GM18909 (cell line): ENCODE data around the gene NUP88.

Experiments
- ATAC-seq: cut with Tn5 transposase; IDR thresholded peaks from one replicate; pipeline ENCODE4 v1.9.1; 2021; ENCODE audit warnings: mild to moderate bottlenecking; ENCODE audit not compliant: unreplicated experiment, poor library complexity

Gene NUP88

DNA sequence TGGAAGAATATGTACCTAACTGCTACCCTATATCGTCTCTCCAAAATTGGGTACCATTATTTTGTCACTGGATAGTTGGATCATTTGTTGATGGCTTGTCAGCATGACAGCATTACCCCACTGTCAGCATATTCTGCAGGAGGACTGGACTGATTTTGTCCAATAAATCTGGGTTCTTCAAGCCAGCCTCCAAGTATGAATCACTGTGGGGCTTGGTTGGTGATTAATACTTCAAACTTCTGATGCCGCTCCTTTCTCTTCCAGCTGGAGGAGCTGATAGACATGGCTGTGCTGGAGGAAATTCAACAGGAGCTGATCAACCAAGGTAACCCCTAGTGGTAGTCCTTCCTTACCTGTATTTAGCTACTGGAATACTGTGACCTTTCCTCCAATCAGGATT, 3.0 kb upstream of the NUP88 start:
- no peak for ATAC-seq

GRCh38 chr17:5419959-5420653, 644 bp upstream of the NUP88 start, which contains the start of gene RPAIN:
Gene RPAIN (plus strand): TSS chr17:5420182. CDS start chr17:5420211, 29 bp downstream.
- peak; percentile 62 for ATAC-seq

GRCh38 chr17:5418858-5419355, 555 bp downstream of the NUP88 start:
- peak; percentile 41 for ATAC-seq

GRCh38 chr17:5416901-5417300, 2.6 kb downstream of the NUP88 start:
- ATAC-seq: no peak

DNA sequence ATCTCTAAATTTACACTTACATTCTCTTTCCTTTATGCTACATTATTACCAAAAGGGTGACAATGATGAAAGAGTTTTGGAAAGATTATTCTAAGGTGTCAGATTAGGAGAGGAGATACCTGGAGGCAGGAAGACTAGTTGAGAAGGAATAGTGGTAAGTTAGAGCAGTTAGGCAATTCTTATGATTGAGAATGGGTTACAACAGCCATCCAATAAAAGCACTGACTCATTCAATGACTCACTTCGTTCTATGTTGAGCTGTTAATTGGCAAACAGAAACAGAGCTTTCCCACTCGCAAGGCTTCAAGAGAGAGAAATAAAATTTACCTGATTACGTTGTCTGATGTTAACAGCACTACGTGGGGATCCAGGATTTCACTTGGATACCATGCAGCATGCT, 5.8 kb downstream of the NUP88 start:
- no peak for ATAC-seq

- ATAC-seq: no peak
These were observed 8.7 kb downstream of the NUP88 start for GRCh38 chr17:5410594-5411272.

GRCh38 chr17:5408186-5408585, 11.3 kb downstream of the NUP88 start:
- no peak for ATAC-seq

DNA sequence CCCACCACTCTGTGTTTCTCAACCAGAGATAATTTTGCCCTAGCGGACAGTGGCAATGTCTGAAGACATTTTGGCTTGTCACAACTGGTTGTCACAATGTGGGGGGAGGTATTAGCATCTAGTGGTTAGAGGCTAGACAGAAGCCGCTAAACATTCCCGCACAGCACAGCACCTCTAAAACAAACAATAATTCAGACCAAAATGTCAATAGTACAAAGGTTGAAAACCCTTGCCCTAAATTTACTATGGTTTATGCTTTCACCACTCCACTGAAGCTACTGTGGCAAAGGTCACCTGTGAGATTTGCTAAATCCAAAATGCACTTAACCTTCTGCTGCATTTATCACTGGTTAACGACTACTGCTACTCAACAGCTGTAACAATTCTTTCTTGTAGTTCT, 14.1 kb downstream of the NUP88 start:
- no peak for ATAC-seq

DNA sequence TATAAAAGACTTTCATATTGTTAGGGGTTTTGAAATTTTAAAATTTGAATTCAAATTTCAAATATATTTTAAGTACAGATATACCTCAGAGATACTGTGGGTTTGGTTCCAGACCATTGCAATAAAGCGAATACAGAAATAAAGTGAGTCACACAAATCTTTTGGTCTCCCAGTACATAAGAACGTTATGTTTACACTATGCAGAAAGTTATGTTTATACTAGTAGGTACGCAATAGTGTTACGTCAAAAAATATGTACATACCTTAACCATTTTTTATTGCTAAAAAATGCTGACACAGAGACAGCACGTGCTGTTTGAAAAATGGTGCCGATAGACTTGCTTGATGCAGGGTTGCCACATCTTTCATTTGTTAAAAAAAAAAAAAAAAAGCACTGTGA, 19.7 kb downstream of the NUP88 start:
- no peak for ATAC-seq

GRCh38 chr17:5396612-5397011, 22.9 kb downstream of the NUP88 start:
- ATAC-seq: no peak

DNA sequence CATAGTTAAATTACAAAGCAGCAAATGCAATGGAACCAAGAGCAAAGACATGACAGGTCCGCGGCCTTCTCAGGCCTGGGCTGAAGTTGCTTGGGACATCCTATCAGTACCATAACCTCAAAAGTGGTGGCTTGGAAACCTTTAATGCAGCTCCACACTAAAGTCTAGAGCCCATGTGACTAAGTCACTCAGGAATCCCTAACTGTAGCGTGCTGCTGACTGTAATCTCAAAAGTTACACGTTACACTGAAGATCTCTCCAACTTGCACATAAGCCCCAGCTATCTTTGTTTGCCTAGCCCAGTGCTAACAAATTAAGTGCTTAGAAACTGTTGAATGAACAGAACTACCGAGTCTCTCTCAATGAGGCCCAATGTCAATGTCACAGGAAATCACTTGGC, 27.8 kb downstream of the NUP88 start:
- no peak for ATAC-seq

GRCh38 chr17:5381542-5381941, 37.9 kb downstream of the NUP88 start:
- no peak for ATAC-seq

- no peak for ATAC-seq
These were observed 38.8 kb downstream of the NUP88 start for GRCh38 chr17:5380491-5381135.

DNA sequence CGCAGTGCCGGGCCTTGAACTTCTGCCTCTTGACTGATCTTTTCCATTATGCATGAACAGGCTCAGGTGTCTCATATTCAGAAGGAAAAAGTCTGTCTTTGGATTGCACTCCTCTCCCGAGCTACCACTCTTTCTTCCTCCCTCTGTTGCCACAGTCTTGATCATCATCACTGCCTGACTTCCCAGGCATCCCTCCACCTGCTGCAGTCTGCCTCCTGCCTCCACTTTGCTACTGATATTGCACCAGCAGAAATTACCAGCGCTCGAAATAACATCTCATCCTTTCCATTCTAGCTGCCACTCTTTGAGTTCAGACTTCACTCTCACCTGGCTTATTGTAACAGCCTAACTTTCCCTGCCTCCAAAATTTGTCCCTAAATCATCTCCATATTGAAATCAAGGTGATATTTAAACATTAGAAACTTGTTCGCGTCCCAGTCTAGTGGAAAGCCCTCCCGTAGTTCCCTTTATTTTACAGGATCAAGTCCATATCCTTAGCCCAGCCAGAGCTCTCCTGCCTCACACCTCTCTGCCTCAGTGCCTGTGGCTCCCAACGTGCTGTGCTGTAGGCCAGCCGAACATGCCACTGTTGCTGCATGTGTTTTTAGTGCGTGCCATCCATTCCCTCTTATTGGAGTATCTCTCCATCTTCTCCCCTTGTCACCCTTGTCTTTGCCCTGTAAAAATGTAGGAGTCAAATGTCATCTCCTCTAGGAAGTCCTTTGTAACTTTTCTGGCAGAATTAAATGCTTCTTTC, 39.9 kb downstream of the NUP88 start:
- no peak for ATAC-seq

DNA sequence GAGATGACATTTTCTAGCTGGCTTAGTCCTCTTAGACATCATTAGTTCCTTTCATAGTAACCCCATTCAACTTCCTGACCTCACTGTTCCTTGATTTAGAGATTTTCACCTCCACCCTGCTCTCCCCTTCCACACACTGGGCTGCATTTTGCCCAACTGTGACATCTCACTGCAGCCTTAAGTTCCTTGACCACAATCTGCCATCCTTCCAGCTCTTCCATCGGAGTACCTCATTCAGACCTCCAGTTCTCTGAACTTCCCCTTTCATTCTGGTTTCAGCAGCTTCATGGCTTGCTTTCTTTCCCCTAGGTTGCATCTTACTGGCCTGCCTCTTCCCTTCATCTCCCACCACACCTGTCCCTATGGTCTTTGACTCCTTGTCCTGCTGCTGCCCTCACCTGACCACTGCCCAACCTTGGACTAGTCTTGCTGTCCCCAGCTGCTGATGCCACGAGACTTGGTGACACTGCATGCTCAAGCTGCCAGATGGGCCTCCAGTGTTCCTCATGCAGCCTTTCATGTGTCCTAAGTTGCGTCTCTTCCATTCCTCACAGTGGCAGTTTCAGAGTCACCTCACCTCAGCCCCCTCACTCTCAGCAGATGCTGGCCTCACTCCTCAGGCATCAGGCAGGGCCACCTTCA, 40.8 kb downstream of the NUP88 start:
- ATAC-seq: no peak

DNA sequence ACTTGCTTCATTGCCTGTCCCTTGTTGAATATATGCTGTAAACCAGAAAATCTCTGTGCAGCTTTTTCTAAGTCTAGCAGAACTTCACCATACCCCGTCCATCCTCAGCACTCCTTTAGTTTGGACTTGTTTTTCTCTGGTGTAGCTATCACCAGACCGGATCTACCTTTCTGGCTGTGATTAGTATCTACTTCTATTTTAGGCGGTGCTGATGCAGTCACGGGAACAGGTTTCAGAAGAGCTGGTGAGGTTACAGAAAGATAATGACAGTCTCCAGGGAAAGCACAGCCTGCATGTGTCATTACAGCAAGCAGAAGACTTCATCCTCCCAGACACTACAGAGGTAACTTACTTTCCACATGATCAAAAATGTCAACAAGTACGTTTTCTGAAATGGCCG, 46.4 kb downstream of the NUP88 start:
- no peak for ATAC-seq

DNA sequence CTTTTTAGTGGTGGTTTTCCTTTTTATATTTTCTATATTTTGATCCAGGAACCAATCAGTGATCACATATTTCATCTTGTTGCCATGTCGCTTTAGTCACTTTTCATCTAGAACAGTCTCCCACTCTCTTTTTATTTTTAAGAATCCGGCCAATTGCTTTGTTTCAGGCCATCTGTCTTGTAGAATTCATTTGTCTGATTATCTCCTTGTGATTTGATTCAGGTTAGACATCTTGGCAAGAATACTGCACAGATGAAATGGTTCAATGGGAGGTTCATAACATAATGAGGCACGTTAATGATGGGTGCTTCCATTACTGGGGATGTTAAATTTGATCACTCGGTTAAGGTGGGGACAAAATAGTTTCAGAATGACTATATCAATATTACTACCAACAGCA, 49.1 kb downstream of the NUP88 start:
- no peak for ATAC-seq

DNA sequence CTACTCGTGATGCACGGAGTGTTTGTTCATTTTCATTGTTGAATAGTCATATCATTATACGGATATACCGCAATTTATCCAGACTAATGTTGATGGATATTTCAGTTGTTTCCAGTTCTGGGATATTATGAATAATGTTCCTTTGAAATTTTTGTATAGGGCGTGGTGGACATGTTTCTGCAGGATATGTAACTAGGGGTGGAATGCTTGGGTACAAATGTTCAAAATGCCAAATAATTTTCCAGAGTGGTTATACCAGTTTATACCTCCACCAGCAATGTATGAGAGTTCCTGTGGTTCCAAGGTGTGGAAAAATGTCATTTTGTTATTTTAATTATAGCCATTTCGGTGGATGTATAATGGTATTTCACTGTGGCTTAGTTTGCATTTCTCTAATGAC, 53.6 kb downstream of the NUP88 start:
- no peak for ATAC-seq

GRCh38 chr17:5364696-5365095, 54.8 kb downstream of the NUP88 start:
- ATAC-seq: no peak

DNA sequence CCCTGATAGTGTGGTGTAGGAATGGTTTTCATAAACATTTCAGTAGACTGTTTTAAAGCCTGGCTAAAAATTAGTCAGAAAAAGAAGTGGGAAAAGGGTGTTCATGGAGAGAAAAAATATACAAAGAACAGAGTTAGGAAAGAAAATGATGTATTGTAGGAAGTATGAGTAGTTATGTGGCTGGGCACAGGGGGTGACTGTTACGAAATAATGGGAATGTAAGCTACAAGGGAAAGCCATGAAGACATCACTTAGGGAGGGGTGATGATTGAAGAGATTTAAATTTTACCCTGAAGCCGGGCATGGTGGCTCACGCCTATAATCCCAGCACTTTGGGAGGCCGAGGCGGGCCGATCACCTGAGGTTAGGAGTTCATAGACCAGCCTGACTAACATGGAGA, 55.3 kb downstream of the NUP88 start:
- ATAC-seq: no peak
